ENCODE data around the gene CLASP1.
"Not testable (repeated sequence)": the region's sequence is repeated elsewhere in the genome, so short reads cannot be mapped to it uniquely, and the experiment has no call there.

CLASP1 gene

GRCh38 chr2:121331324-121331723 lies 317.9 kb downstream of the CLASP1 start:
- WGBS (ENCODE audit: insufficient coverage, insufficient read length) = no CpG with 5 or more reads among the region's 8 CpGs
- DNase-seq (ENCODE audit: low read depth, low spot score); H3K9me3 ChIP-seq (ENCODE audit: control insufficient read depth, insufficient read depth, low read length); H3K27me3 ChIP-seq (ENCODE audit: control insufficient read depth, insufficient read depth, low read length); H3K4me3 ChIP-seq (ENCODE audit: low read length); H3K27ac ChIP-seq (ENCODE audit: low read length); H3K4me1 ChIP-seq (ENCODE audit: control insufficient read depth, insufficient read depth, low read length); H3K36me3 ChIP-seq (ENCODE audit: control insufficient read depth, insufficient read depth, low read length): not testable (repeated sequence)

DNA sequence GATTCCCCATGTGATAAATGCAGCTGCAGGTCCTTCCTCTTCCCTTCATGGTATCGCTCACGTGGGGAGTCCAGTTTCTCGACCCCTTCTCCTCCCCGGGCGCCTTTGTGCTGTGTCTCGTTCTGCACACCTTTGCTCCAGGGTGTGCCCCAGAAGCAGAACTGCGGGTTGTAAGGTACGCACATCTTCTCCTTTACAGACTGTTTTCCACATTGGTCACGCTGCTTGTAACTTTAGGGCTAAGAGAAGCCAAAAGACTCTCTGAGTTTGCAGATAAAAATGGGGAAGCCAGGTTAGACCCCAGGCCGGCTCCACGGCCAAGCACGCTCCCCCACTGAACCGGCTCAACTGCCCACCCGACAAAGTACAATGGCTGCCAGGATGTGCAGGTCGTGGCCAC lies 318.3 kb downstream of the CLASP1 start:
- Histone ChIP-seq H3K4me3 (ENCODE audit: low read length) (no peak overlapping the region), H3K9me3 (ENCODE audit: control insufficient read depth, insufficient read depth, low read length) (no peaks in the 10 kb centered on the region), H3K27ac (ENCODE audit: low read length) (no peak overlapping the region), H3K27me3 (ENCODE audit: control insufficient read depth, insufficient read depth, low read length) (no peaks in the 10 kb centered on the region), H3K4me1 (ENCODE audit: control insufficient read depth, insufficient read depth, low read length) (no peaks in the 10 kb centered on the region), H3K36me3 (ENCODE audit: control insufficient read depth, insufficient read depth, low read length) (no peaks in the 10 kb centered on the region)
- DNase-seq (ENCODE audit: low read depth, low spot score) = no peak
- no CpG with 5 or more reads among the region's 15 CpGs for WGBS (ENCODE audit: insufficient coverage, insufficient read length)

GRCh38 chr2:121329786-121330185 lies 319.5 kb downstream of the CLASP1 start:
- Histone ChIP-seq H3K36me3 (ENCODE audit: control insufficient read depth, insufficient read depth, low read length) (no peaks in the 10 kb centered on the region), H3K4me3 (ENCODE audit: low read length) (no peak overlapping the region), H3K9me3 (ENCODE audit: control insufficient read depth, insufficient read depth, low read length) (no peaks in the 10 kb centered on the region), H3K4me1 (ENCODE audit: control insufficient read depth, insufficient read depth, low read length) (no peaks in the 10 kb centered on the region), H3K27ac (ENCODE audit: low read length) (no peak overlapping the region), H3K27me3 (ENCODE audit: control insufficient read depth, insufficient read depth, low read length) (no peaks in the 10 kb centered on the region)
- DNase-seq (ENCODE audit: low read depth, low spot score) = no peak
- no CpG with 5 or more reads among the region's 6 CpGs for WGBS (ENCODE audit: insufficient coverage, insufficient read length)

GRCh38 chr2:121326628-121327027 lies 322.6 kb downstream of the CLASP1 start:
- no peaks in the 10 kb centered on the region for H3K27me3 ChIP-seq (ENCODE audit: control insufficient read depth, insufficient read depth, low read length)
- H3K9me3 ChIP-seq (ENCODE audit: control insufficient read depth, insufficient read depth, low read length) = no peaks in the 10 kb centered on the region
- DNase-seq (ENCODE audit: low read depth, low spot score) = no peak
- no peak overlapping the region for H3K4me3 ChIP-seq (ENCODE audit: low read length)
- WGBS (ENCODE audit: insufficient coverage, insufficient read length) = no CpG with 5 or more reads among the region's 8 CpGs
- H3K36me3 ChIP-seq (ENCODE audit: control insufficient read depth, insufficient read depth, low read length) = no peaks in the 10 kb centered on the region
- H3K4me1 ChIP-seq (ENCODE audit: control insufficient read depth, insufficient read depth, low read length) = no peaks in the 10 kb centered on the region
- no peak overlapping the region for H3K27ac ChIP-seq (ENCODE audit: low read length)

DNA sequence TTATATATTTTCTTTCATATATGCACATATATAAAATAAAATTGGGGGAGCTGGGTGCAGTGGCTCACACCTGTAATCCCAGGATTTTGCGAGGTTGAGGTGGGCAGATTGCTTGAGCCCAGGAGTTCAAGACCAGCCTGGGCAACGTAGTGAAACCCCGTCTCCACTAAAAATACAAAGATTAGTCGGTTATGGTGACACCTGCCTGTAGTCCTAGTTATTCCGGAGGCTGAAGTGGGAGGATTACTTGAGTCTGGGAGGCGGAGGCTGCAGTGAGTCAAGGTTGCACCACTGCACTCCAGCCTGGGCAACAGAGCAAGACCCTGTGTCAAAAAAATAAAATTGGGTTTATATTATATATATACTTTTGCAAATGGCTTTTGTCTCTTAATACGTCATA lies 324.7 kb downstream of the CLASP1 start:
- WGBS (ENCODE audit: insufficient coverage, insufficient read length) = no CpG with 5 or more reads among the region's 7 CpGs
- no peak for DNase-seq (ENCODE audit: low read depth, low spot score)
- Histone ChIP-seq H3K27ac (ENCODE audit: low read length) (no peak overlapping the region), H3K9me3 (ENCODE audit: control insufficient read depth, insufficient read depth, low read length) (no peaks in the 10 kb centered on the region), H3K27me3 (ENCODE audit: control insufficient read depth, insufficient read depth, low read length) (no peaks in the 10 kb centered on the region), H3K4me3 (ENCODE audit: low read length) (no peak overlapping the region), H3K4me1 (ENCODE audit: control insufficient read depth, insufficient read depth, low read length) (no peaks in the 10 kb centered on the region), H3K36me3 (ENCODE audit: control insufficient read depth, insufficient read depth, low read length) (no peaks in the 10 kb centered on the region)

DNA sequence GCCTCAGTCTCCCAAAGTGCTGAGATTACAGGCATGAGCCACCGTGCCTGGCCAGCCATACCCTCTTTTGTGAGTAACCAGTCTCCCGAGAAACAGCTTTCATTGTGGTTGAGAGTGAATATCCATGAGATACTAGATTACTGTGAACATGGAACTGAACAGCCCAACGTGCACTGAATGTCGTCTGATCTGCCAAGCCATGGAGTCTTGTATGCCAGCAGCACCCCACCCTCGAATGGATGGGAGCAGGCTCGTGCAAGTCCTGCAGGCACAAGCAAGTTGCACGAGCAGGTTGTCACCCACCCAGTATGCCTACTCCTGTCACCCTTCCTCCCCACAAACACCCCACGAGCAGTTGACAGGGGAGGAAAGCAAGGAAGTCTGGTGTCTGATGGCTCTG lies 327.8 kb downstream of the CLASP1 start:
- H3K4me1 ChIP-seq (ENCODE audit: control insufficient read depth, insufficient read depth, low read length) = no peaks in the 10 kb centered on the region
- H3K36me3 ChIP-seq (ENCODE audit: control insufficient read depth, insufficient read depth, low read length) = no peaks in the 10 kb centered on the region
- H3K27me3 ChIP-seq (ENCODE audit: control insufficient read depth, insufficient read depth, low read length) = no peaks in the 10 kb centered on the region
- WGBS (ENCODE audit: insufficient coverage, insufficient read length) = no CpG with 5 or more reads among the region's 8 CpGs
- H3K27ac ChIP-seq (ENCODE audit: low read length) = no peak overlapping the region
- no peak overlapping the region for H3K4me3 ChIP-seq (ENCODE audit: low read length)
- no peak for DNase-seq (ENCODE audit: low read depth, low spot score)
- H3K9me3 ChIP-seq (ENCODE audit: control insufficient read depth, insufficient read depth, low read length) = no peaks in the 10 kb centered on the region

GRCh38 chr2:121319941-121320340 lies 329.3 kb downstream of the CLASP1 start:
- Histone ChIP-seq H3K9me3 (ENCODE audit: control insufficient read depth, insufficient read depth, low read length) (no peaks in the 10 kb centered on the region), H3K27me3 (ENCODE audit: control insufficient read depth, insufficient read depth, low read length) (no peaks in the 10 kb centered on the region), H3K27ac (ENCODE audit: low read length) (no peak overlapping the region), H3K36me3 (ENCODE audit: control insufficient read depth, insufficient read depth, low read length) (no peaks in the 10 kb centered on the region), H3K4me3 (ENCODE audit: low read length) (no peak overlapping the region), H3K4me1 (ENCODE audit: control insufficient read depth, insufficient read depth, low read length) (no peaks in the 10 kb centered on the region)
- no peak for DNase-seq (ENCODE audit: low read depth, low spot score)
- no CpG with 5 or more reads among the region's 3 CpGs for WGBS (ENCODE audit: insufficient coverage, insufficient read length)

- Histone ChIP-seq H3K27ac (ENCODE audit: low read length) (no peak overlapping the region), H3K36me3 (ENCODE audit: control insufficient read depth, insufficient read depth, low read length) (no peaks in the 10 kb centered on the region), H3K9me3 (ENCODE audit: control insufficient read depth, insufficient read depth, low read length) (no peaks in the 10 kb centered on the region), H3K4me3 (ENCODE audit: low read length) (no peak overlapping the region), H3K27me3 (ENCODE audit: control insufficient read depth, insufficient read depth, low read length) (no peaks in the 10 kb centered on the region), H3K4me1 (ENCODE audit: control insufficient read depth, insufficient read depth, low read length) (no peaks in the 10 kb centered on the region)
- no peak for DNase-seq (ENCODE audit: low read depth, low spot score)
- no CpG with 5 or more reads among the region's 7 CpGs for WGBS (ENCODE audit: insufficient coverage, insufficient read length)
Observed at GRCh38 chr2:121316986-121317385, 332.3 kb downstream of the CLASP1 start.

DNA sequence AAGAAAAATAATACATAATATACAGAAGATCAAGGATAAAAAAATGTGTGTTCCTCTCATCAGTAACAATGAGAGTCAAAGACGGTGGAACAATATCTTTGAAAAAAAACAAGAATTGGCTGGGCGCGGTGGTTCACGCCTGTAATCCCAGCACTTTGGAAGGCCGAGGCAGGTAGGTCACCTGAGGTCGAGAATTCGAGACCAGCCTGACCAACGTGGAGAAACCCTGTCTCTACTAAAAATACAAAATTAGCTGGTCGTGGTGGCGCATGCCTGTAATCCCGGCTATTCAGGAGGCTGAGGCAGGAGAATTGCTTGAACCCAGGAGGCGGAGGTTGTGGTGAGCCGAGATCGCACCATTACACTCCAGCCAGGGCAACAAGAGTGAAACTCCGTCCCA lies 335.6 kb downstream of the CLASP1 start:
- not testable (repeated sequence) for H3K4me1 ChIP-seq (ENCODE audit: control insufficient read depth, insufficient read depth, low read length); H3K4me3 ChIP-seq (ENCODE audit: low read length); H3K36me3 ChIP-seq (ENCODE audit: control insufficient read depth, insufficient read depth, low read length); DNase-seq (ENCODE audit: low read depth, low spot score); H3K27ac ChIP-seq (ENCODE audit: low read length); H3K27me3 ChIP-seq (ENCODE audit: control insufficient read depth, insufficient read depth, low read length); H3K9me3 ChIP-seq (ENCODE audit: control insufficient read depth, insufficient read depth, low read length)
- WGBS (ENCODE audit: insufficient coverage, insufficient read length) = no CpG with 5 or more reads among the region's 15 CpGs

DNA sequence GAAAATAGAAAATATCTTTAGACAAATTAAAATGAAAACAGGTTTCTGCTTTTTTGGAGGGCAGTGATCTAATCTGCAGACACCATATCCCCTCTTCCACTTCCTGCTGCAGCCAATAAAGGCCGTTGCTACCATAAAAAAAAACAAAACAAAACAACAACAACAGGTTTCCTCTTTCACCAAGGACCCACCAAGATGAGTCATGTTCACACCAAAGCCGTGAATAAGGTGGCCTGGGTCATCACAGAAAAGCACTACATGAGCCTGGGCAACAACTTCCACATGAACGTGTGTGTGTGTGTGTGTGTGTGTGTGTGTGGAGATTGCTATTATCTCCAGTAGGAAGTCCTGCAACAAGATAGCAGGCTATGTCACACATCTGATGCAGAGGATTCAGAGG lies 339.5 kb downstream of the CLASP1 start:
- no peaks in the 10 kb centered on the region for H3K9me3 ChIP-seq (ENCODE audit: control insufficient read depth, insufficient read depth, low read length)
- no peak overlapping the region for H3K27ac ChIP-seq (ENCODE audit: low read length)
- H3K4me3 ChIP-seq (ENCODE audit: low read length) = no peak overlapping the region
- no peaks in the 10 kb centered on the region for H3K4me1 ChIP-seq (ENCODE audit: control insufficient read depth, insufficient read depth, low read length)
- no peaks in the 10 kb centered on the region for H3K27me3 ChIP-seq (ENCODE audit: control insufficient read depth, insufficient read depth, low read length)
- H3K36me3 ChIP-seq (ENCODE audit: control insufficient read depth, insufficient read depth, low read length) = no peaks in the 10 kb centered on the region
- DNase-seq (ENCODE audit: low read depth, low spot score) = no peak
- WGBS (ENCODE audit: insufficient coverage, insufficient read length) = no CpG with 5 or more reads among the region's 3 CpGs

DNA sequence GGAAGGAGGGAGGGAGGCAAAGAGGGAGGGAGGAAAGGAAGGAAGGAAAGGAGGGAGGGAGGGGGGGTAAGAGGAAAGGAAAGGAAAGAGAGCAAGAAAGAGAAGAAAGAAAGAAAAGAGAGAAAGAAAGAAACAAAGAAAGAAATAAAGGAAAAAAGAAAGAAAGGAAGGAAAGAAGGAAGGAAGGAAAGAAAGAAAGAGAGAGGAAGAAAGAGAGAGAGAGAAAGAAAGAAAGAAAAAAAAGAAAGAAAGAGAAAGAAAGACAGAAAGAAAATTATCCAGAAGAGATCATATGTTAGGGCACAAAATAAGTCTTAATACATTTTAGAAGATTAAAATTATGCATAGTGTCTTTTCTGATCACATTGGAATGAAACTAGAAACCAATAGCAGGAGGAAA lies 339.9 kb downstream of the CLASP1 start:
- no peak overlapping the region for H3K27ac ChIP-seq (ENCODE audit: low read length)
- no peaks in the 10 kb centered on the region for H3K4me1 ChIP-seq (ENCODE audit: control insufficient read depth, insufficient read depth, low read length)
- no peaks in the 10 kb centered on the region for H3K27me3 ChIP-seq (ENCODE audit: control insufficient read depth, insufficient read depth, low read length)
- H3K4me3 ChIP-seq (ENCODE audit: low read length) = no peak overlapping the region
- H3K9me3 ChIP-seq (ENCODE audit: control insufficient read depth, insufficient read depth, low read length) = no peaks in the 10 kb centered on the region
- no peak for DNase-seq (ENCODE audit: low read depth, low spot score)
- no peaks in the 10 kb centered on the region for H3K36me3 ChIP-seq (ENCODE audit: control insufficient read depth, insufficient read depth, low read length)
